Activated T-cell treated with anti-CD3 and anti-CD28 coated beads for 48 hours (primary cell): ENCODE data around the gene COLEC12.

Source experiments
- DNase-seq: peaks from one replicate; pipeline ENCODE4 v3.0.0-alpha.2; 2020; ENCODE audit warnings: low read depth

Gene COLEC12

DNA sequence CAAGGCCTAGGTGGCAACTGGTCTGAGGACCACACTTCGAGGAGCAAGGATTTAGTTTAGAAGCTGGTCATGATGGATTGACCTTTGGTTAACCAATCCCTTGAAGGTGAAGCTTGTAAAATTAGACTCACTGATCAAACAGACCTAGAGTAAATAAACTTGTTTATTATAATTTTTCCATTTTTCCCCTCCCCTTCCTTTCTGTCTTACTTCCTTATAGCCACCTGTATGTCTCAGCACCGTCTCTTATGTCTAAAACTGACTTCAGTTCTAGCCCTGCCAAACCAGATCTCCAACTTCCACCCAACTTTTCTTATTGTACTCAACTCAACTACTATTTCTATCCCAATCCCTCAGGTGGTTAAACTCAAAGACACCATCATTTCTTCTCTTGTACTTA lies 139.8 kb downstream of the COLEC12 start:
- DNase-seq: no peak

DNA sequence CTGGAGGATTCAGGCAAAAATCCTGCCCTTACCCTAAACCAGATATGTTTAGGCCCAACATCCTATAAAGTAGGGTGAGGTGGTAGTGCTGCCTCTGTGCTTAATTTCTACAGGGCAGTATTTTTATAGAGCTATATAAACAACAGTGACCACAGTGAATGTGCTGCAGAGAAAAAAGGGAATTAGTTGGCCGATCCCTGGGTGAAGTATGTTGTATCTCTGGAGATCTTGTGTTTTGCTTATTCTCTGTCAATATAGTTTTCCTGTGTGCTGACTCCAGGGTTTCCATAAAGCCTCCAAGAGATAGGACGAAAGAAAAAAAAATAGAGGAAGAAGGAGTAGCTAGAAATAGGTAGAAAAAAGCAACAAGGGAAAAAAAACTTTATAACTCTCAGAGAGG lies 143.7 kb downstream of the COLEC12 start:
- DNase-seq: no peak

DNA sequence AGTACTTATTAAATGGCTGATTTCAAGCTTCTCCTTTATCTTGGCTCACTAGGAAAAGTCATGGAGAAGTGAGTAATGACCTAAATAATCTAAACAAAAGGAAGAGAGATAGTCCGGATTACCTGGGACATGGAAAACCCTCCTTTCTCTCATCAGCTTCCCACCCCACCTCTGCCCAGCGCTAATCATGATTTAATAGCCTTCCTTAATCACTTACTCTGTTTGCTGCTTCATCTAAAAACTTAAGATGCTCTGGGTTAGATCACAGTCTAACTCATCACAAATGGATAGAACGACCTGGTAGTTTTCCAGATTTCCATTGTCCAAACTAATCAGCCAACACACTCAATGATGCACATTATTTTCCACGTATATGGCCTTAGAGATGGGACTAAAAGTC lies 144.8 kb downstream of the COLEC12 start:
- DNase-seq: no peak

DNA sequence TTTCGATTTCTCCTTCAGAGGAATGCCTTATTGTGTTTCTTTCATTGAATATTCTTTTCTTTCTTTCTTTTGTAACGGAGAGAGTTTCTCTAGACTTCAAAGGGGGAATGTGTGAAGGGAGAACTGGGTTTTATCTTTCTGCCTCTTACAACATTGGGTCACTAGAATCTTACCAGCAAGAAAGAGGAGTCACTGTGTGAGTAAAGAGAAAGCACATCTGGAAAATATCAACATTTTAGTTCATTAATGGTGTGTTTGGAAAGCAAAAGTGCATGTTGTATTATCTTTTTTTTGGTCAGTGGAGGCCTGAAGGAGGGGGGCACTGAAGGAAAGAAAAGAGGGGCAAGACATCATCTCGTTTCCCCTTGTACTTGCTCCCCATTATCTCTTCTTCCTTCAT lies 146.0 kb downstream of the COLEC12 start:
- no peak for DNase-seq

DNA sequence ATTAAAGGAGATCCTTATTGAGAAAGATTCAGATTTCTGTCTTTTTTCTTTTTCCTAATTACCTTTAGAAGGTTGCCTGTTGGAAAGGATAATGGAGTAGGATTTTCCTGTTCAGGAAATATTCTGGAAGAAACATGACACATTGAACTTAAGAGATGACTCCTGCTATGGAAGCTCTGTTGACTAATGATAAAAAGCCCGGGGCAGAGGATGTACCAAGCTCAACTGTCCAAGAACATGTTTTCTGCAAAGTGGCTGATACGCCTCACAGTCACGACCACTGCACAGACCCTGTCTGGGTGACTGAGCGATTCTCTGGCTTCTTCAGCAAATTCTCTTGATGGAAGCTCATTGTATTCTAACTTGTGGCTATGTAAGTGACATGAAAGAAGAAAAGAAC lies 146.5 kb downstream of the COLEC12 start:
- no peak for DNase-seq

DNA sequence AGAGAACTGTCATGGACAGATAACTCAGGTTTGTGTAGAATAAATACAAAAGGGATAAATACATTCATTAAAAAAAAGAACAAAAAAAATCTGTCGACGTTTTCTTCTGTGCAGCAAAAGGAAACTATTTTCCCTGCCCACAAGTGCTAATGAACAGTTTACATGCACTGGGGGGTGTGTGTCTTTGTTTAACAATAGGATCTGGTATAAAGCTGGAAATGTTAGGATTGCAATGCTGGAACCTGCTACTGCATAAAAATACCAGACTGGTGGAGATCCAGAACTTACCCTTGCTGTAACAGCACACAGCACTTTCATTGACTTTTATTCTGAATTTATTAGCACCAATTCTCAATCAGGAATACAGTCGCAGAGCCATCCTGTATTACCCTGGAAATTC lies 148.1 kb downstream of the COLEC12 start:
- no peak for DNase-seq

DNA sequence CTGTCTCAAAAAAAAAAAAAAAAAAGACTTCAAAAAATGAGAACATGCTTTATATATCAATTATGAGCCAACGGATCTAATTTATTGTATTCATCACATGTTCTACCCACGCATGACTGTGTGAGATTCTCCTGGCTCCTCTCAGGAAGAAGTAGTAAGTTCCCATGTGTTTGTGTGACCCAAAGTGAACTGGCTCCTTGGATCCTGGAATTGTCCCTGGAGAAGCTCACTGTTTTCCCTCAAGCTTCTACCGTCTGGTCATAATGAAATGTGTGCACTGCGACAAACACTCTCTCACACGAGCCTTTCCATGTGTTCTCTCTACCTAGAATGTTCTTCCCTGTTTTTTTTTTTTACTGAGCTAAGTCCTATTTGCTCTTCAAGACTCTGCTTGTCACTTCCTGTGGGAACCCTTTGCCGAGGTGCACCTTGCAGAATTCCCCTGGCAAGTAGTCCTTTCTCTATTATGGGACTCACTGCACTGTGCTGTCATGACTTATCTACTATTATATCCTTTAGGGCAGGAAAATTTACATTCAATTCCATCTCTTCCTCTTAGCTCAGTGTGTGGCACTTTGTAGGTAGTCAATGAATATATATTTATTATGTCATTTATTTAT lies 149.4 kb downstream of the COLEC12 start:
- no peak for DNase-seq

DNA sequence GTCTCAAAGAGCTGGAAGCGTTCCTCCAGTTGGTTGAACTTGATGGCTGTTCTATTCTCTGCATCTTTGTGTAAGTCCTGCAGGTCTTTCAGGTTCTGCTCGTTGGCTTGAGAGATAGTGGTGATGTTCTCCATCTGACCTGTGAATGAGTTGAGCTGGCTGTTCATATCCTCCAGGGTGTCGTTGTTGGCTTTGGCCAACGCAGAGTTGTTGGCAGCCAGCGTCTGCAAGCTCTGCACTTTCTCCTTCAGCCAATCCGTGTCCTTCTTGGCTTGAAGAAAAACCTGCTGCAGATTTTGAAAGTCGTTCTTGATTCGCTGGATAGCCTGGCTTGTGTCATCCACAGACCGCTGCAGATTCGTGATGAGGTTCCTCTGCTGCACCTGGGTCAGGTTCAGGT lies 153.9 kb downstream of the COLEC12 start:
- DNase-seq: no peak

DNA sequence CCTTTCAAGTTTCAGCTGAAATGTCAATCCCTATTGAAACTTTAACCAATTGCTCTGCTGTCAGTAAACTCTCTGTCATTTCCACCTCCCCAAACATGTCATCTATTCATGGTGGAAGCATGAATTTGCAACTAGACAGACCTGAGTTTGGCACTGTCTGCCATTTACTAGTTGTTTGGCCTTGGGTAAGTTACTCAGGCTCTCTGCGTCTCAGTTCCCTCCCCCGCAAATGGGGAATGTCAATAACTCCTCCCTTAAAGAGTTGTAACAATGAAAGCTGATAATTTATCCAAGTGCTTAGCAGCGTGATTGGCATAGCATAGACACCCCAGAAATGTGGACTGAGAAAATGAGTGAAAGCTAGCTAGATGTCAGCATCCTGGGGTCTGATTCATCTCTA lies 159.4 kb downstream of the COLEC12 start:
- no peak for DNase-seq

DNA sequence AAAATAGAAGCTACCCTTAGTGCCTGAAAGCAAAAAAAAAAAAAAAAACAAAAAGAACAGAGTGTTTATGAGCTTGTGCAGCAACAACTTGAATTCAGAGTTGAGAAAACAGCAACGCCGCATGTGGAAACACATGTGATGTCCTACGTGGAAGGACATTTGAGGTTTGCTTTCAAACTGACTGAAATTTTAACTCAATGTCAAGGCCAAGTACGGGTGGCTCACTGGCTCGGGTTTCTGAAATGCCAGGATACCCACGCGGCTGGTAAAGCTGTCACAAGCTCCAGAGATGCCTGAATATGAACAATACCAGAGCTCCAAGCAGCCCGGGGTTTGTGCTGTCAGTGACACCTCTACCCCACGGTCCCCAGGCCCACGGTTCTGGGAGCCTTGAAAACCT lies 160.5 kb downstream of the COLEC12 start:
- DNase-seq: no peak

GRCh38 chr18:339200-339599 lies 161.3 kb downstream of the COLEC12 start:
- no peak for DNase-seq

GRCh38 chr18:336713-337112 lies 163.8 kb downstream of the COLEC12 start:
- DNase-seq: no peak

- no peak for DNase-seq
Observed at GRCh38 chr18:335733-336132, 164.8 kb downstream of the COLEC12 start.

DNA sequence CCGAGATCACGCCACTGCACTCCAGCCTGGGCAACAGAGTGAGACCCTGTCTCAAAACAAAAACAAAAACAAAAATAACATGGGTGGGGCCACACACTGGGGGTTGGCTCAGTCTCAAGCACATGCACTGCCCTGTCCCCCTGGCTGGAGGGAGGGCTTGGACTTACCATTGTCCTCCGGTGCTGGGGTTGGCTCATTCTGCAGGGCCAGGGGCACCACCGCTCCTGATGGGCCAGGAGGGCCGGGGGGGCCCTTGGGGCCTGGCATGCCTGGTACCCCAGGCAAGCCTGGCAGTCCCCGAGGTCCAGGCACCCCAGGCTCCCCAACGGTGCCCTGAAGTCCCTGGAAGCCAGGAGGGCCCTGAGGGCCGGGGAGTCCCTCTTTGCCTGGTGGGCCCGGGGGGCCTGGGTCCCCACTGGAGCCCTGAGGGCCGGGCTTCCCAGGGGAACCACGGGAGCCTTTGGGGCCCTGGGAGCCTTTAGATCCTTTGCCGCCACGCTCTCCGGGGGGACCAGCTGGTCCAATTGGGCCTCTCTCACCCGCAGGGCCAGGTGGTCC lies 165.8 kb downstream of the COLEC12 start:
- DNase-seq: no peak

- DNase-seq: no peak
Observed at GRCh38 chr18:332721-333510, 167.6 kb downstream of the COLEC12 start.

GRCh38 chr18:332007-332406 lies 168.5 kb downstream of the COLEC12 start:
- no peak for DNase-seq

DNA sequence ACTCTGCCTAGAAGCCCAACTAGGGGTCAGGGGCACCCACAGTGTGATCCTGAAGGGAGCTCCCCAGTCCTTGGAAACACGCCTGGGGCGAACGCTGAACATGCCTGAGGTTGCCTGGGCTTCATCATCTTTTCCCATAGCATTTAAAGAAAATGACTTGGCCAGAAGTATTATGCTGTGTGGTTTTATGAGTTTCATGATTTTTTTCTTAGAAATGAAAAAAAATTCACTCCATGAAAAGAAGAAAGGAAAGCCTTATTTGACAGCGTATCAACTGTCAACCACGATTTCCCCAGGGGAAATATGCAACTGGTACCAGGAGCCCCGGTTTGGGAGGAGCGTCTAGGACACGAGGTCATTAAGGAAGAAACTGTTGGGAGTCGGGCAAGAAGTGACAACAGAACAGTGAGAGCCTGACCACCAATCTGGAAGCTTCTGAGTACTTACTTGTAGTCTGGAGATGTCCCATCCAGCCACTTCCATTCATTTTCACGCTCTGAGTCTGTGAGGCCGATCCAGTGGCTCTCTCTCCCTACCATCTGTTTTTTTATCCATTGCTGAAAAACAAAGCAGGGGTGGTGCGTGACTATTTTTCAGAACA lies 169.2 kb downstream of the COLEC12 start:
- DNase-seq: no peak

DNA sequence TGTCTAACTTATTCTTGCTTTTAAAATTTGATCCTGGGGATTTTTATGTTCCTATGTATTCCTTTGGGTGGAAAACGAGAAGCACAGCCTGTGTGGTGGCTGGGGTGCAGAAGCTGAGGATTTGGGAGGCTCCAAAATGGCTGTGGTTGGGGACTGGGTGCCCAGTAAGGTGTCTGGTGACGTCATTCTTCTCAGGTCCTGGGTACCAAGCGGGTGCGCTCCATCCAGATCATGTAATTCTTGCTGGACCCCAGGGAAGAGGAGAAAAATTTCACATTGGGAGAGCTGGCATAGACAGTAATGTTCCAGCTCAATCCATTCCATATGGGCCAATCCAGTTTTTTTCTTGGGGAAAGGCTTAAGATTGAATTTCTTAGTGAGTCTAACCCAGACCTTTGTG lies 171.6 kb downstream of the COLEC12 start:
- no peak for DNase-seq

DNA sequence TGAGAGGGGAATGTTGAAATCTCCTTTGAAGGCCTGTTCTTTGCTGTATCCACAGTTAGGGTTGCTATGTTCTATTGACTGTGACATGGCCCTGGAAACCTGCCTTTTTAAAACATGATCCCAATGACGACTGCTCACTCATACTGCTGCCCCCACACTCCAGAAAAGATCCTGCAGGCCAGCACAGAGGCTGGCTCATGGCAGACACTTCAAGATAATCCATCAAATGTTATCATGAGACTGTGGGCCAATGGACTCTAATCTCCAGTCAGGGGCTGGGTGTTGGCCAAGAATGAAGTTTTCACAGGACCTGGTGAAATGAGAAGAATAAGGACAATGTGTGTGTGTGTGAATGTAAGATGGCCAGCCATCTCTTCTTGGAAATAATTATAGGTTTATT lies 173.7 kb downstream of the COLEC12 start:
- no peak for DNase-seq

GRCh38 chr18:323253-323622 lies 177.3 kb downstream of the COLEC12 start:
- DNase-seq: no peak

DNA sequence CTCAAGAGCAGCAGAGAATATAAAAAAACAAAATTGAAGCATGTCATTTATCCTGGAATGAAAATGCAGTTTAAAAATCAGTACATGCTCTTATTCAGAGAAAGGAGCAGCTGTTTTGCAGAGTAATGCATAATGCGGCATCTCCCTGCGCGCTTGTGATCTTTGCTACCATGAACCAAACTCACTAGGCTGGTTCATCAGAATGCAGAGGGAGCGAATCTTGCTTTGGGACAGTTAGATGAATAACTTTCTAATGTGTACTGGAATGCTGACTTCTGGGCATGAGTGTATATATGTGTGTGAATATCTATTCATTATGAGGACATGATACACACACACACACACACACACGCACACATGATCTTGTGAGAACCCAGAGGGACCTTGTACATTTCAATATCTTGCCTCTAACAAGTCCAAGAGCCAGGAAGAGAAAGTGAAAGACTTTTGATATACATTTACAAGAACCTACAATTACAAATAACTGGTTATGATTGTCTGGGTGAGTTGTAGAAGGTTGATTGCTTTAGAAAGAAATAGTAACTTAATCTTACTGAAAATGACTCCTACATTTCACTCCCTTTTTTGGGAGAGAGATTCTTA lies 178.5 kb downstream of the COLEC12 start:
- no peak for DNase-seq

DNA sequence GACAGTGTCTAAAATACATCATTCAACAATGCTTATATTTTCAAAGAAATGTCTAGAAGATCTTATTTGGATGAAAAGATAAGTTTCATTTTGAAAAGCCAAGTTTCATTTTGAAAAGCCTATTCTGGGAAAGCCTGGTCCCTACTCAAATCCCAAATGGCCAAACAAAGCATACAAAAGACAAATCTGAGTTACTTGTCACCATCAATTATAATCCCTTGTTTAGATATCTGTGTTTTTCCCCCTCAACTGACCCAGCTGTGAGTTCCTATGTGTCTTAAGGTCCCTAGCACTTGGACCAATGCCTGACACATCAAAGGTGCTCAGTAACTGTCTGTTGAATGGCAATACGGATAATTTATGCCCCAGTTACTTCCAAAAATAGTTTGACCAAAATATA lies 180.3 kb downstream of the COLEC12 start:
- no peak for DNase-seq

- no peak for DNase-seq
Observed at GRCh38 chr18:319720-320119, 180.8 kb downstream of the COLEC12 start.
